ENCODE data around the gene XKR8.

Gene XKR8, protein sequence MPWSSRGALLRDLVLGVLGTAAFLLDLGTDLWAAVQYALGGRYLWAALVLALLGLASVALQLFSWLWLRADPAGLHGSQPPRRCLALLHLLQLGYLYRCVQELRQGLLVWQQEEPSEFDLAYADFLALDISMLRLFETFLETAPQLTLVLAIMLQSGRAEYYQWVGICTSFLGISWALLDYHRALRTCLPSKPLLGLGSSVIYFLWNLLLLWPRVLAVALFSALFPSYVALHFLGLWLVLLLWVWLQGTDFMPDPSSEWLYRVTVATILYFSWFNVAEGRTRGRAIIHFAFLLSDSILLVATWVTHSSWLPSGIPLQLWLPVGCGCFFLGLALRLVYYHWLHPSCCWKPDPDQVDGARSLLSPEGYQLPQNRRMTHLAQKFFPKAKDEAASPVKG

DNA sequence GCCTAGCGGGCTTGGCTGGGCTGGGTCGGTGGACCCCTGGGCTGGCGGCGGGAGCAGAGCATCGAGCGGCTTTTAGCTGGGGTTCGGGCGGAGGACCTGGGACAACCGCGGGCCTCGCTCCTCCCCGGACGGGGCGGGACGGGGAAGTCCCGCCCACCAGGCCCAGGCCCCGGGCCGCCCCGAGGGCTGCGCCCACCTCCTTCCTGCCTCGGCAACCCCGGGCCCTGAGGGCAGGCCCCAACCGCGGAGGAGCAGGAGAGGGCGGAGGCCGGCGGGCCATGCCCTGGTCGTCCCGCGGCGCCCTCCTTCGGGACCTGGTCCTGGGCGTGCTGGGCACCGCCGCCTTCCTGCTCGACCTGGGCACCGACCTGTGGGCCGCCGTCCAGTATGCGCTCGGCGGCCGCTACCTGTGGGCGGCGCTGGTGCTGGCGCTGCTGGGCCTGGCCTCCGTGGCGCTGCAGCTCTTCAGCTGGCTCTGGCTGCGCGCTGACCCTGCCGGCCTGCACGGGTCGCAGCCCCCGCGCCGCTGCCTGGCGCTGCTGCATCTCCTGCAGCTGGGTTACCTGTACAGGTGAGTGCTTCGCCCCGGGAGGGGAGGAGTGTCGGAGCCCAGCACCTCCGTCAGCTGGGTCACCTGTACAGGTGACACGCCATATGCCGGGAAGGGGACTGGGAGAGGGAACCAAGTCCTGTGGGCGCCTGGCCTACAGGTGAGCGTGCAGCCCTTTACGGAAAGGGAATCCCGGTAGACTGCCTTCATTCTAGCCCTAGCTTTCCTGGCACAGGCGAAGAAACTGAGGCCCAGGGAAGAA lies at the start of gene XKR8:
XKR8 (plus strand) TSS at position 182 of the 812 bp plus-strand sequence; CDS start at position 279, 97 bp downstream.
- FAIRE-seq, result no peak

DNA sequence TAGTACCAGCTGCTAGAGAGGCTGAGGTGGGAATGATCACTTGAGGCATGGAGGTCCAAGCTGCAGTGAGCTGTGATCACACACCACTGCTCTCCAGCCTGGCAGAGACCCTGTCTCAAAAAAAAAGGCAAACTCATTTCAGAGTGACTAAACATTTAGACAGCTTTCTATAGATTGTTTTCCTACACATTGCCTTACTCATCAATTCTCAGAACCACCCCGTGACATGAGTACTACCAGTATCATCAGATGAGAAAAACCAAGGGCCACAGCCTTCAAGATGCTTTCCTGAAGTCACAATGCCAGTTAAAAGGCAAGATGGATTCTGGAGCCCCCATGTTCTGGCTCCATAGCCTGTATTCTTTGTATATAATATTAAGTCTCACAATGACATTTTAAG lies 47.3 kb upstream of the XKR8 start:
- FAIRE-seq, result no peak

DNA sequence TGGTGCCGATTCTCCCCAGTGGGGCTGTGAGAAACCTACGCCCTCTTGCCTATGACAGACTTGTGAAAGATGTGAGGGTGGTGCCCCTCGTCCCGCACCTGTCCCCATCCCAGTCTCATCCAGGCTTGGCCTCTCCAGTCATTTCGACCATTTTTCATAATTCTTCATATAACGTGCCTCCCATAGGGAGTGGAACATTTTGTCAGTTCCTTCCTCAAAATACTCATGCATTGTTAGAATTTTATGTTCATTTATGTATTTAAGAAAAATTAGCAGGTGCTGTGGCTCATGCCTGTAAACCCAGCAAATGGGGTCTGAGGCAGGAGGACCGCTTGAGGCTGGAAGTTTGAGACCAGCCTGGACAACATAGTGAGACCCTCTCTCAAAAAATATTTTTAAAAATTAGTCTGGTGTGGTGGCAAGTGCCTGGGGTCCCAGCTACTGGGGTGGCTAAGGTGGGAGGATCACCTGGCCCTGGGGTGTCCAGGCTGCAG lies 44.6 kb upstream of the XKR8 start:
- FAIRE-seq, result no peak

DNA sequence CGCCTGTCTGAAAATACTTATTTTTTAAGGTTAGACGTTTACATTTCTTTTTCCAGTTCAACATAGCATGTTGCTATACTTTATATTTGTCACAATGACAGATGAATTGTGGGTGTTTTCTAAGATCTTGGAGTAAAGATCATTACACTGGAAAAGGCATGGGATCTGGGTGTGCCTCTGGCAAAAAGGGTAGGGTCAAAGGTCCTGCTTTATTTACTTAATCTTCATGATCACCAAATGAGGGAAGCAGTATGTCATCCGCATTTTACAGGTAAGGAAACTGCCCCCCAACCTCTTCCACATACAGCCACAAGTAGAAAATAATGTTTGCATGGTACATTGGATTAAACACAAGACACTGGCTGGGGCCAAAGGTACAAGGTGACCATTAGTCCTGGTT lies 37.5 kb upstream of the XKR8 start:
- no peak for FAIRE-seq

DNA sequence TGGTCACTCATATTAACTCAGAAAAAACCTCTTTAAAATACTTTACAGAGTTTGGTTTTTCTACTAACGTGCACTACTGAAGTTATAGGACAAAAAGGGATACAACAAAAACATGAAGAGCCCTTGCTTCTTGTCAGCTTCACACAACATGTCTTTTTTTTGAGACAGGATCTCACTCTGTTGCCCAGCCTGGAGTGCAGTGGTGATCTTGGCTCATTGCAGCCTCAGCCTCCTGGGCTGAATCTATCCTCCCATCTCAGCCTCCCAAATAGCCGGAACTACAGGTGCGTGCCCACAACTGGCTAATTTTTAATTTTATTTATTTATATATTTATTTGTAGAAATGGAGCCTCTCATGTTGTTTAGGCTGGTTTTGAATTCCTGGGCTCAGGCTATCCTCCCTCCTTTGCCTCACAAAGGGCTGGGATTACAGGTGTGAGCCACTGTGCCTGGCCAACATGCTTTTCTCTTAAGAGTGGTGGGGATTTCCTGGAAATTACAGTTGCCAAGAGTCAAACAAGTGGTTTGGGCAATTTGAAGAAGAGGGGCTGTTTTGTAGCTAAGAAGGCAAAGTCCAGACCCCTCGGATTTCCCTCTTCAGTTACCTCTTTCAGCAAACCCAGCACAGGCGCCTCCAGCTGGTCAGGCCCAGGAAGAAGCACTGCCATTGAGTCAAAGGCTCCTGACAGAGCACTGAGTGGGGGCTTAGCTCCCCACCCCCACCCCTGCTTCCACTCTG lies 31.4 kb upstream of the XKR8 start:
- FAIRE-seq, result no peak

DNA sequence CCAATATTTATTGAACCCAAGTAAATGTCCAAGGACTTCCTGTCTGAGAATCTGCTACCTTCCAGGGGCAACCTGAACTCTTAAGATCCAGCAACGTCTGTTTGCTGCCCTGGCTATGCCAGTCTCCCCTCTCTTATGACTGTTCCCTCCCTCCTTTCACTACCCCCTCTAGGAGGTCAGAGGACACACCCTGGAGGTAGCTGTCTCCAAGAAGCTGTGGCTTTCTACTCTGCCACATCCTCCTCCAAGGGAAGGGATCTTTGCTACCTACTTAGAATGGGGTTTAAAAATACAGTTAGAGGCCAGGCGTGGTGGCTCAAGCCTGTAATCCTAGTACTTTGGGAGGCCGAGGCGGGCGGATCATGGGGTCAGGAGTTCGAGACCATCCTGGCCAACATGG lies 28.6 kb upstream of the XKR8 start:
- no peak for FAIRE-seq

DNA sequence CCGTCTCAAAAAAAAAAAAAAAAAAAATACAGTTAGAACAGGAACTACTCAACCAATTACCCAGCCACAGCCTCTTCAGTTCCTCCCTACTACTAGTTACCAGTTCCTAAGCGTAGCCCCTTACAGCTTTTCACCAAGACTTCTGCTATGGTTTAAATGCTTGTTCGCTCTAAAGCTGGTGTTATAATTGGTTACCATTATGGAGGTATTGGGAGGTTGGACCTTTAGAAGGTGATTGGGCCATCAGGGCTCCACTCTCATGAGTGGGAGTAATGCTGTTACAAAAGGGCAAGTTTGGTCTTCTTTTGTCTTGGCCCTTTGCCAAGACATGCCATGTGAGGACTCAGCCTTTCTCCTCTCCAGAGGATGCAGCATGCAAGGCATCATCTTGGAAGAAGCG lies 28.0 kb upstream of the XKR8 start:
- FAIRE-seq, result no peak

DNA sequence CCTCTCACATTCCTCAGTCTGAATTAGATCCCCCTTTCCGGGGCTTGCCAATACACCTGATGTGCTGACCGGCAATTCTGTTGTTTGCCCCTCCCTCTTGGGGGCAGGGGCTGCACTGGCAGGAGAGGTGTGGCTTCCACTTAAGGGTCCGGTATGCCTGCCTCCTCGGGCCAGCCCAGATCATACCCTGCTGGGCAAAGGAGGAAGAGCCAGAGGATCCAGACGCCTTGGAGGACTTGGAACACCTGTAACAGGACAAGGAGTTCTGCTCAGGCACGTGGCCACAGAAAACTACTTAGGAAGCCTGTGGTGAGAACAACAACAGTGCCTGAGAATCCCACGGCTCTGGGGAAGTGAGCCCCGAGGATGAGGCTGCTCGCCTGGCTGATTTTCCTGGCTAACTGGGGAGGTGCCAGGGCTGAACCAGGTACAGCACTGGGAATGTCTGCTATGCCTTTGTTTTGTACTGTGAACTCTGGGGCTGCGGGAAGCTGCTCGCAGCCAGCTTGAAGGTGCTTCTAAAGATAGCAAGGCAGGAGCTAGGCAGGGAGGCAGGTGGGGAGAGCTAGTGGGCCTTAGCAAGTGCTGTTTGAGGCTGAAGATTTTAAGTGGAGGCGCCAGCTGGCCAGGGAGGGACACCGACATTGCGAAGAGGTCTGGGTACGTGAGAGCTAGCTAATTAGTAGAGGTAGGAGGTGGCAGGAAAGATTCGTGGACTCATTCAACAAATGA lies 24.8 kb upstream of the XKR8 start, which contains the start of gene SMPDL3B:
SMPDL3B (plus strand) TSS at position 183 of the 732 bp plus-strand sequence; CDS start at position 367, 184 bp downstream.
- FAIRE-seq, result no peak

DNA sequence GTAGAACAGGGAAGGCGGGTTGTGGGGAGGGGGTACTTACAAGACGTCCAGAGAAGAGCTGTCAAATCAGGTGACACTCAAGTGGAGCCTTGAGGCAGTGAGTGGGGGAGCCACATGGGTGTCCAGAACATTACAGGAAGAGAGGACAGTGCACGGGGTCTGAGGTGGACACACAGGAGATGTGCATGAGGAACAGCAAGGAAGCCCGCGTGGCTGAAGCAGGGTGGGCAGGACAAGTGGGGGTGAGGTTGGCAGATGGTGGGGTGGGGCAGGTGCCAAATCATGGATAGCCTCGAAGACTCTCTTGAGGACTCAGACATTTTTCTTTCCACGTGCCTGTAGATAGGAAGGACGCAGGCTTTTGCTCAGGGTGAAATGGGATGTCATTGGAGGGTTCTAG lies 24.1 kb upstream of the XKR8 start:
- FAIRE-seq, result no peak

DNA sequence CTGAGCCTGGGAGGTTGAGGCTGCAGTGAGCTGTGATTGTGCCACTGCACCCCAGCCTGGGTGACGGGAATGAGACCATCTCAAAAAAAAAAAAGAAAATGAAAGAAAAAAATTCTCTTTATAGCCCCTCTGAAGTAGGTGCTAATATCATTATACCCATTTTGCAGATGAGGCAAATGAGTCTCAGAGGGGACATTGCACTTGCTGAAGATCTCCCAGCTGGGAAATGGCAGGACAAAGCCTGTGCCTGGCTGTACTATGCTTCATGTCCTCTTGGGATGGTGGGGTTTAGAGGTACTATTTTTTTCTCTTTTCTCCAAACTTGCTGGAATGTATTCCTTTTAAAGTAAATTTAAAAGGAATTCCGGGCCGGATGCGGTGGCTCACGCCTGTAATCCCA lies 23.4 kb upstream of the XKR8 start:
- FAIRE-seq, result no peak

DNA sequence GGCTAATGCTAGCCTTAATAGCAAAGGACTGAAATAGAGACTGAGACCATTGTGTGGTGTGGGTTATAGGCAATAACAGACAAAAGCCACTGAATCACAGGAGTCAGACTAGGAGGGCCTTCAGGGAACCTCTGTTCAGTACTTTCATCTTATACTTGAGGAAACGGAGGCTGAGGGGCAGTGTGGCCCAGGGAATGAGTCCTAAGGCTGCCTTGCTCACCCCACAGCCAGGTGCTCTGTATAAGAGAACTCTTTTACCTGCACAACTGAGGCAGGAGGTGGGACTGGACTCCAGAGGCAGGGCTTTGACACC lies 22.3 kb upstream of the XKR8 start:
- FAIRE-seq, result no peak

DNA sequence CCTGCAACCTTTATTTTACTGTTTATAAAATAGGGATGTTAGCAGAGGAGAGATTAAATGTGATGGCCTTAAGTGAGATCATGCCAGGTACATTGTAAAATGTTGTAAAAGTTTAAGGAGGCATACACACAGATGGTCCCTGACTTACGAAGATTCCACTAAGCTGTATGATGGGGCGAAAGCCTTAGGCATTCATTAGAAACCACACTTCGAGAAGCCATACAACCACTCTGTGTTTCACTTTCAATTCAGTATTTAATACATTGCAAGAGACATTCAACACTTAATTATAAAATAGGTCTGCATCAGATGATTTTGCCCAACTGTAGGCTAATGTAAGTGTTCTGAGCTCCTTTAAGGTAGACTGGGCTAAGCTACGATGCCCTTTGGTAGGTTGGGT lies 21.3 kb upstream of the XKR8 start:
- FAIRE-seq, result no peak

DNA sequence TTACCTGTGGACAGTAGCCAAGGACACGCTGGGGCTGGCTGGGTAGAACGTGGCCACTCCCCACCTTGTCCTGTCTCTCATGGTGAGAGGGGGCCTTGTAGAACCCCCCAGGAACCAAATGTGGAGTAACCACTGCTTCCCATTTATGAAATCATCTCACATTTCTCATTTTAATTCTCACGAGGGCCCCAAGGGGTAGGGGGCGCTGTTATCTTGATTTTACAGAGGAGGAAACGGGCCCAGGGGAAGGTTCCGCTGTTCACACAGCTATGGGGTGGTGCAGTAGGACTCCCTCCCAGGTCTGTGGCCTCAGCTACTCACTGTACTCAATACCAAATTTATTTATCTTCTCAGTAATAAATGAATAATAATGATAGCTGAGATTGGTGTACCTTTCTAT lies 19.5 kb upstream of the XKR8 start:
- FAIRE-seq, result no peak

DNA sequence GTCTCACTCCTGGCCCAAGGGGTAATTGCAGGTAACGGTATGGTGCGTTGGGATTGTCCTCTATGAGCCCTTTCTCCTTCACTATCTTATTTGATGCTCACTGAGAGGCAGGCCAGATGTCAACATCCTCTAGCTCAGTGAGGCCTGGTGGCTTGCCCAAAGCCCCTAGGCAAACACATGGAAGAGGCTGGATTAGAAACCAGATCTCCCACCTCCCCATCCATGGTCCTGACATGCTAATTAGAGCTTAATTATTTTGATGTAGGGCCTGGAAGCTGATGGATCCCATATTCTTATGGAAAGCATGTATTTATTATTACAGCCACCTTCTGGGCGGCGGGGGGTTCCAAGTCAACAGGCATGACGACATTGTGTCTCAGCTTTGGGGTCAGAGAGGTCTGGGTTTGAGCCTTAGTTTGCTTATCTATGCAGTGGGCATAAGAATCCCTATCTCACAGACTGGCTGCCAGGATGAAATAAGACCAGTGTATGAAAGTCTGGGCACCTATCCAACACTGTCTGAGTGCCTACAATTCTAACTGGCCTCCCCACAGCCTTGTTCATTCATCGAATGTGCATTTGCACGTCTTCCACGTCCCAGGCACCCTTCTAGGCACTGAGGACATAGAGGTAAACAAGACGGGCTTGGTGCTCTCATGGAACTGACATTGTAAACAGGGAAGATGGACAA lies 18.8 kb upstream of the XKR8 start:
- no peak for FAIRE-seq

DNA sequence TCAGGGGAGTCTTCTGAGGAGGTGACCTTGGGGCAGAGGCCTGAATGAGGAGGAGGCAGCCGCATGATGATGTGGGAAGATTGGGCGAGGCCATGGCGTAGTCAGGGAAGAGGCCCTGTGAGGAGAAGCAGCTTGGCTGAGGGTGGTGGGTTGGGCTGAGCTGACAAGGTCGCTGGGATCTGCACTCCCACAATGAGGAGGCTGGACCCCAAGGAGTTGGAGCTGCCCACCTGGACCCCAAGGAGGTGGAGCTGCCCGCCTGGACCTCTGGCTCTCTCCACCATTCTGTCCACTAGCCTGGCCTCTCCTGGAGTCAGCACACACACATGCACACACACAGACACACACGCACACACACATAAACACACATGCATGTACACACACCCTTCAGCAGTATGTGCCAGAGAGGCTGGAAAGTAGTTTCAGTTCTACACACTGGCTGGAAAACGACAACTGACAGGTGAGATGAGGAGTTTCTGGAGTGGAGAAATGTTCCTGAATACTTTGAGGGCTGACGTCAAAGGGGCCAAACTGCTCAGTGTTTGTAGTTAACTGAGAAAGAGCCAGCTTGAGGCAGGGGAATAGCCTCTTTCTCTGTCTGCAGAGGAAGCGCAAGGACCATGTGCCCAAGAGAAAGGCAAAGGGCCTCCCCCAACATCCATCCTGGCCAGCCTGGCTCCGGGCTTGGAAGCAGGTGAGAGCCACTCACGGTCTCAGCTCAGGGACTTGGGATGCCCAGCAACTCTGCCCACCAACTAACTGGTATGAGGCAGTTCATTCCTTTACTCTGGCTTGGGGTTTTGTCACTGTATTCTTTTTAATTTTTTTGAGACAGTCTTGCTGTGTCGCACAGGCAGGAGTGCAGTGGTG lies 17.9 kb upstream of the XKR8 start:
- FAIRE-seq, result no peak

DNA sequence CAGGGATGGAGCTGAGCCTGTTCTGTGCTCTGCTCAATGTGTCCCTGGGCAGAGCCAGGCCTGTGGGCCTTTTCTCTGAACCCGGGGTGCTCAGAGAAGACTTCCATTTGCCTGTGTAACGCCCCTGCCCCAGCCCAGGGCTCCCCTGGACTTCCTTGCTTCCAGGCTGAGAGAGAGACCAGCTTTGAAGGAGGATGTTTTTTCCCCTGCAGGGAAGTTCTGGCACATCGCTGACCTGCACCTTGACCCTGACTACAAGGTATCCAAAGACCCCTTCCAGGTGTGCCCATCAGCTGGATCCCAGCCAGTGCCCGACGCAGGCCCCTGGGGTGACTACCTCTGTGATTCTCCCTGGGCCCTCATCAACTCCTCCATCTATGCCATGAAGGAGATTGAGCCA lies 14.8 kb upstream of the XKR8 start:
- no peak for FAIRE-seq

DNA sequence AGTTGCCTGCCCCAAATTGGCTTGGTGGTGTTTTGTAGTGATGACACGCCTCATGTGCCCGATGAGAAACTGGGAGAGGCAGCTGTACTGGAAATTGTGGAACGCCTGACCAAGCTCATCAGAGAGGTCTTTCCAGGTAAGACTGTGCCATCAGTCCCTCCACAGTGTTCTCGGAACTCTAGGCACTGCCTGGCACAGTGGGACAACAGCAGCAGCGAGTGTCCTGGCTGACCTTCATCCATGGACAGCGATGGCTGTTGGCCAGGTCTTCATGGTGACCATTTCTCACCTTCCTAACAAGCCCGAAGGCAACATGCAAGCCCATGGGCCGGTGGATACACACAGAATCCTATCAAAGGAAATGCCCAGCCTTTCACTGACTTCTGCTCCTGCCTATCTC lies 10.7 kb upstream of the XKR8 start:
- no peak for FAIRE-seq

DNA sequence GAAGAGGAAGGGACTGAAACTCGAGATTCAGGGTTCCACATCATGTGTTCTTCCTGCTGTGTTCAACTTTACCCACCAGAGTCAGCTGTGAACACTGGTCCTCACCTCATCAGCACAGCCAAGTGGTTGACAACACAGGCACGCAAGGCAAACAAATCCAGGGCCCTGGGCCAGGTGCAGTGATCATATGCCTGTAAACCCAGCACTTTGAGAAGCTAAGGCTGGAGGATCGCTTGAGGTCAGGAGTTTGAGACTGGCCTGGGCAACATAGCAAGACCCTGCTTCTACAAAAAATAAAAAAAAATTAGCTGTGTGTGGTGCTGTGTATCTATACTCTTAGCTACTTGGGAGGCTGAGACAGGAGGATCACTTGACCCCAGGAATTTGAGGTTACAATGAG lies 8.4 kb upstream of the XKR8 start:
- FAIRE-seq, result no peak

DNA sequence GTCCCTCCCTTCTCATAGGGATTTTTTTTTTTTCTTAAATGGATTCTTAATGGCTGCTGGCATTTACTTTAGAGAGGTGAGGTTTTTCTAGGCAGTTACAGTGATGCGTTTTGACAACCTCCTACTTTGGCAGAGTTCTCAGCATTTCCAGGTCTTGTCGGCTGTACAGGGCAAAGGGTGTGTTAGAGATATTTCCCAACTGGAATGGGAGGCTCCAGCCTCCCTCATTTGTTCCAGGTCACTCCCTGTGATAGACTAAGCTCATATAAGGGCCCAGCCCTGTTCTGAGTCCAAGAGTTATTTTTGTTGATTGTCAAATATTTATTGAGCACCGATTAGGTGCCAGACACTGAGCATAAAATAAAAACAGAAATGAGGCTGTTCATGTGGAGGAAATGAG lies 7.6 kb upstream of the XKR8 start:
- FAIRE-seq, result no peak

DNA sequence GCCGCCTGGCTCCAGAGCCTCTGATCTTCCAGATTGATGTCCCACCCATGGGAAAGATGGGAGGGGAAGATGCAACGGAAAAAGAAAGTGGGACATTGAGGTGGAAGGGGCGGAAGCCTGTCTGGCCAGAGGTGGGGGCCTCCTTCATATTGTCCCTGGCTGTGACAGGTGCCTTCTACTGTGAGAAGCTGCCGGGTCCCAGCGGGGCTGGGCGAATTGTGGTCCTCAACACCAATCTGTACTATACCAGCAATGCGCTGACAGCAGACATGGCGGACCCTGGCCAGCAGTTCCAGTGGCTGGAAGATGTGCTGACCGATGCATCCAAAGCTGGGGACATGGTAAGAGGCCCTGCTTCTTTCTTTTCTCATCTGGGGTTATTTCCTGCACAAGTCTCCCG lies 5.6 kb upstream of the XKR8 start:
- no peak for FAIRE-seq

DNA sequence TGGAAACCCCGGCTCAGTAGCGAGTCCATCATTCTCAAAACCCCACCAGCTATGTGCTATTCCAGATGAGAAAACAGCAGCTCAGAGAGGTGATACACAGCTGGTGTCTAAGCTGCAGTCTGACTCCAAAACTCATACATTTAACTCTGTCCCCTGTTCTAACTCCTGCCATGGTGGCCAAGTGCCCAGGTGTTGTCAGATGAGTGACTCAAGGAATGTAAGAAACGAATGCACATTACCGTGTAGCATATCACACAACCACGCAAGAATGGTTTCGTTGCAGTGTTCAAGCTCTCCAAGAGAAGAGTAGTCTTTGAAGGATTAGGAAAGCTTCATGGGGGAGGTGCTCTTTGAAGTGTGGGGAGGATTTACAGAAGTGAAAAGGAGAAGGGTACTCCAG lies 4.7 kb upstream of the XKR8 start:
- FAIRE-seq, result no peak
